ENCODE data around the gene TCF12. TPM values are rescaled to one million over a fixed set of nuclear protein-coding genes. Genes with fewer than 3 reads are reported as not detected.

The TCF12 gene
- total RNA-seq, 3 donors from 2014 or later (not counting 1 experiment from before 2014, with no cell fraction given), result 84.1 to 111 (median 107) TPM

GRCh38 chr15:57306944-57307411, 388.5 kb downstream of the TCF12 start:
- 45% methylated on average over 24 of the region's 24 CpGs for WGBS (ENCODE audit: insufficient coverage)
- TF ChIP-seq CTCF (IDR thresholded peaks at IDR 0.05), result peak; percentile 47
- H3K4me3 Mint-ChIP-seq, result peak overlapping the region; percentile 50
- H3K36me3 Mint-ChIP-seq, result no peaks in the 10 kb centered on the region
- Histone ChIP-seq H3K4me3 (ENCODE audit: low read length) (peak overlapping the region; percentile 42), H3K27me3 (ENCODE audit: control insufficient read depth, insufficient read depth, low read length) (peaks cover 3% of the 10 kb centered on the region), H3K36me3 (ENCODE audit: control insufficient read depth, insufficient read depth, low read length) (no peaks in the 10 kb centered on the region), H3K4me1 (ENCODE audit: control insufficient read depth, insufficient read depth, low read length) (peaks cover 14% of the 10 kb centered on the region), H3K27ac (ENCODE audit: low read length) (no peak overlapping the region), H3K9me3 (ENCODE audit: control insufficient read depth, insufficient read depth, low read length) (no peaks in the 10 kb centered on the region)
- intact Hi-C loops (cut with micrococcal nuclease), result loop anchor here (1.0 to 10.0 kb wide), 4 partner anchors 161 to 810 kb away; no protein-coding TSS in a partner anchor
- H3K9me3 Mint-ChIP-seq, result no peaks in the 10 kb centered on the region
- no peak for DNase-seq
- peaks cover 5 to 16% of the 10 kb centered on the region in 2 donors for H3K4me1 Mint-ChIP-seq
- no peak overlapping the region for H3K27ac Mint-ChIP-seq
- peak in 1 of 3 donors; percentile 15 for ATAC-seq
- H3K27me3 Mint-ChIP-seq (ENCODE audit: low read depth in 2 of 2), result peaks cover 13 to 30% of the 10 kb centered on the region in 2 donors

- Mint-ChIP-seq H3K4me1 (peaks cover 5 to 16% of the 10 kb centered on the region in 2 donors), H3K27ac (no peak overlapping the region), H3K27me3 (ENCODE audit: low read depth in 2 of 2) (peaks cover 13 to 30% of the 10 kb centered on the region in 2 donors), H3K9me3 (no peaks in the 10 kb centered on the region), H3K4me3 (no peak overlapping the region), H3K36me3 (no peaks in the 10 kb centered on the region)
- TF ChIP-seq CTCF (IDR thresholded peaks at IDR 0.05), result no peak
- ATAC-seq (no peak), DNase-seq (no peak)
- no peaks in the 10 kb centered on the region for H3K36me3 ChIP-seq (ENCODE audit: control insufficient read depth, insufficient read depth, low read length)
- intact Hi-C loops (cut with micrococcal nuclease), result loop anchor here (2.0 to 10.0 kb wide), 2 partner anchors 293 to 811 kb away; no protein-coding TSS in a partner anchor
- peaks cover 3% of the 10 kb centered on the region for H3K27me3 ChIP-seq (ENCODE audit: control insufficient read depth, insufficient read depth, low read length)
- H3K27ac ChIP-seq (ENCODE audit: low read length), result no peak overlapping the region
- no peak overlapping the region for H3K4me3 ChIP-seq (ENCODE audit: low read length)
- H3K4me1 ChIP-seq (ENCODE audit: control insufficient read depth, insufficient read depth, low read length), result peaks cover 14% of the 10 kb centered on the region
- WGBS (ENCODE audit: insufficient coverage), result 86% methylated on average over 11 of the region's 13 CpGs
- no peaks in the 10 kb centered on the region for H3K9me3 ChIP-seq (ENCODE audit: control insufficient read depth, insufficient read depth, low read length)
Measured at GRCh38 chr15:57307527-57308169, 389.2 kb downstream of the TCF12 start.

- TF ChIP-seq CTCF (IDR thresholded peaks at IDR 0.05), result no peak
- H3K4me1 ChIP-seq (ENCODE audit: control insufficient read depth, insufficient read depth, low read length), result peaks cover 14% of the 10 kb centered on the region
- Mint-ChIP-seq H3K27me3 (ENCODE audit: low read depth in 2 of 2) (peaks cover 13 to 30% of the 10 kb centered on the region in 2 donors), H3K36me3 (no peaks in the 10 kb centered on the region), H3K9me3 (no peaks in the 10 kb centered on the region), H3K27ac (no peak overlapping the region), H3K4me1 (peaks cover 5 to 16% of the 10 kb centered on the region in 2 donors), H3K4me3 (no peak overlapping the region)
- no peaks in the 10 kb centered on the region for H3K9me3 ChIP-seq (ENCODE audit: control insufficient read depth, insufficient read depth, low read length)
- no peak overlapping the region for H3K4me3 ChIP-seq (ENCODE audit: low read length)
- peaks cover 3% of the 10 kb centered on the region for H3K27me3 ChIP-seq (ENCODE audit: control insufficient read depth, insufficient read depth, low read length)
- H3K36me3 ChIP-seq (ENCODE audit: control insufficient read depth, insufficient read depth, low read length), result no peaks in the 10 kb centered on the region
- intact Hi-C loops (cut with micrococcal nuclease), result loop anchor here (10.0 kb wide), 1 partner anchor 293 kb away; no protein-coding TSS in a partner anchor
- WGBS (ENCODE audit: insufficient coverage), result 93% methylated on average over 5 of the region's 5 CpGs
- H3K27ac ChIP-seq (ENCODE audit: low read length), result no peak overlapping the region
- ATAC-seq (no peak), DNase-seq (no peak)
Measured at GRCh38 chr15:57308170-57308545, 389.7 kb downstream of the TCF12 start.
